SK-N-SH (cell line): ENCODE results near the gene FAM217A. TPM values are rescaled to one million over a fixed set of nuclear protein-coding genes. Genes with fewer than 3 reads are reported as not detected.

Experiments
- CTCF ChIP-seq: fragments of 200-600 bp; sonication (generic); IDR thresholded peaks from 2 replicates; pipeline ENCODE4 v1.6.1; 2017; ENCODE audit warnings: antibody characterized with exemption, mild to moderate bottlenecking, moderate library complexity
- EP300 ChIP-seq, 2 experiments: IDR thresholded peaks; 2 replicates each; pipeline versions ENCODE4 v1.4.0 to v1.6.1; 2012; ENCODE audit warnings: borderline replicate concordance in 1 of 2, low read depth in 1 of 2, low read length in 1 of 2
- EZH2phosphoT487 ChIP-seq: fragments of 200-600 bp; sonication (generic); IDR thresholded peaks from 2 replicates; pipeline ENCODE4 v1.6.1; 2017; ENCODE audit warnings: low read depth, mixed run types, mild to moderate bottlenecking, antibody characterized with exemption, moderate library complexity, borderline replicate concordance
- FOSL2 ChIP-seq: IDR thresholded peaks from 2 replicates; pipeline ENCODE4 v1.4.0; 2012; ENCODE audit warnings: low read depth, mild to moderate bottlenecking, moderate library complexity, borderline replicate concordance
- FOXJ3 ChIP-seq: sonication (generic); formaldehyde crosslinking; IDR thresholded peaks from 2 replicates; pipeline ENCODE4 v1.5.1; 2020; ENCODE audit warnings: mild to moderate bottlenecking, missing genetic modification reagents
- FOXM1 ChIP-seq: IDR thresholded peaks from 2 replicates; pipeline ENCODE4 v1.4.0; 2012; ENCODE audit warnings: low read depth, mild to moderate bottlenecking
- GATA2 ChIP-seq: sonication (generic); formaldehyde crosslinking; IDR thresholded peaks from 2 replicates; pipeline ENCODE4 v1.5.0; 2020; ENCODE audit warnings: mild to moderate bottlenecking, missing genetic modification reagents
- JUND ChIP-seq: IDR thresholded peaks from 2 replicates; pipeline ENCODE4 v1.4.0; 2012
- MEF2A ChIP-seq: IDR thresholded peaks from 2 replicates; pipeline ENCODE4 v1.4.0; 2012; ENCODE audit warnings: low read depth, borderline replicate concordance
- MXI1 ChIP-seq: IDR thresholded peaks from 2 replicates; pipeline ENCODE4 v1.6.1; 2012; ENCODE audit warnings: mild to moderate bottlenecking, low read depth, low read length, improper control_type of control experiment
- NFIC ChIP-seq: IDR thresholded peaks from 2 replicates; pipeline ENCODE4 v1.4.0; 2012; ENCODE audit warnings: borderline replicate concordance
- NRF1 ChIP-seq: IDR thresholded peaks from 2 replicates; pipeline ENCODE4 v1.6.1; 2012; ENCODE audit warnings: low read depth, mild to moderate bottlenecking, low read length
- POLR2AphosphoS5 ChIP-seq: IDR thresholded peaks from 2 replicates; pipeline ENCODE4 v1.6.1; 2012; ENCODE audit warnings: low read depth, low read length
- REST ChIP-seq: IDR thresholded peaks from 2 replicates; pipeline ENCODE4 v1.6.1; 2012; ENCODE audit warnings: mild to moderate bottlenecking, low read depth, low read length, moderate library complexity
- RFX5 ChIP-seq: IDR thresholded peaks from 2 replicates; pipeline ENCODE4 v1.6.1; 2012; ENCODE audit warnings: mild to moderate bottlenecking, improper control_type of control experiment, low read length
- RXRA ChIP-seq: IDR thresholded peaks from 2 replicates; pipeline ENCODE4 v1.4.0; 2012; ENCODE audit warnings: low read depth, mild to moderate bottlenecking, borderline replicate concordance
- TAF1 ChIP-seq: IDR thresholded peaks from 2 replicates; pipeline ENCODE4 v1.6.1; 2012; ENCODE audit warnings: low read depth, mild to moderate bottlenecking, low read length, moderate library complexity, borderline replicate concordance
- TCF12 ChIP-seq: IDR thresholded peaks from 2 replicates; pipeline ENCODE4 v1.4.0; 2012
- TEAD4 ChIP-seq: IDR thresholded peaks from 2 replicates; pipeline ENCODE4 v1.4.0; 2012; ENCODE audit warnings: mild to moderate bottlenecking, borderline replicate concordance; ENCODE audit not compliant: insufficient read depth
- YY1 ChIP-seq: IDR thresholded peaks from 2 replicates; pipeline ENCODE4 v1.4.0; 2012; ENCODE audit warnings: low read depth, mild to moderate bottlenecking
- polyA plus RNA-seq, 3 experiments: library from polyadenylated mRNA; depleted of rRNA; stranded (reverse); fragments of >200 nt; gene quantifications; 2 replicates each; pipeline ENCODE4 v1.2.3, GENCODE V29; 2012
- TF ChIP-seq, protein P1 (sequence below): IDR thresholded peaks from 2 replicates; pipeline ENCODE4; 2012

Gene FAM217A
- polyA plus RNA-seq, 1 of the 3 experiments (the other 2 are of a cell fraction), result not detected

DNA sequence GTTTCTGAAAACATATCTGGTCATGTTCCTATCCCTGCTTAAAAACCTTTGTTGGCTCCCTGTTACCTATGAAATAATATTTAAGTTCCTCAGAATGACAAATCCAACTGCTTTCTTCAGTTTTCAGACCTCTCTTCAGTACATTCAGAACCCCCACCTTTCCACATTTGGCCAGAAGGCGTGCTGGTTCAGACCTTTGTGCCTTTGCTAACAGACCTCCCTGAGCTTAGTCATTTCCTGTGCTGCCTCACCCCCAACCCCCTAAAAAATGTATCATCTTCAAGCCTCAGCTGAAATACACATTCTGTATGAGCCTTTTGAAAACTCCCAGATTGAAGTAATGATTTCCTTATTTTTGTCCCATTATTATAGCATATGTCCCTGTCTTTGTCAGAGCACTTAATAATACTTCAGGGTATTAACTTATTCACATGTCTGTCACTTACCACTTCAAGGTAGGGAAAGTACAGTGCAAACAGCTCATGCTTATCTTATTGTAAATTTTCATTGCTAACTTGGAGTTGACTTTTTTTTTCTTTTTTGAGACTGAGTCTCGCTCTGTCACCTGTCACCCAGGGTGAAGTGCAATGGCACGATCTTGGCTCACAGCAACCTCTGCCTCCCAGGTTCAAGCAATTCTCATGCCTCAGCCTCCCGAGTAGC is 19.7 kb downstream of the FAM217A start (continued):
- TF ChIP-seq CTCF (peak; percentile 41), RFX5 (no peak), FOXJ3 (no peak), MEF2A (no peak), FOXM1 (no peak), TCF12 (peak; percentile 79), YY1 (no peak), JUND (peak; percentile 90), GATA2 (CRISPR knock-in tag) (no peak), MXI1 (no peak), NFIC (0 out of 2 replicates have a peak, but pooled peaks have one; percentile 19), RXRA (peak; percentile 50; the same call in 1 of the 2 replicates), TAF1 (no peak), NRF1 (no peak), POLR2AphosphoS5 (peak; percentile 41; the same call in 1 of the 2 replicates), FOSL2 (peak; percentile 92), EP300 (IDR thresholded peaks at IDR 0.05; ENCODE audit: borderline replicate concordance in 1 of 2, low read depth in 1 of 2, low read length in 1 of 2) (peak in 1 of 2 experiments; percentile 71; a peak in 1 of 4 replicates), REST (peak; percentile 60; the same call in 1 of the 2 replicates), TEAD4 (no peak), EZH2phosphoT487 (no peak)
- TF ChIP-seq, protein P1, sequence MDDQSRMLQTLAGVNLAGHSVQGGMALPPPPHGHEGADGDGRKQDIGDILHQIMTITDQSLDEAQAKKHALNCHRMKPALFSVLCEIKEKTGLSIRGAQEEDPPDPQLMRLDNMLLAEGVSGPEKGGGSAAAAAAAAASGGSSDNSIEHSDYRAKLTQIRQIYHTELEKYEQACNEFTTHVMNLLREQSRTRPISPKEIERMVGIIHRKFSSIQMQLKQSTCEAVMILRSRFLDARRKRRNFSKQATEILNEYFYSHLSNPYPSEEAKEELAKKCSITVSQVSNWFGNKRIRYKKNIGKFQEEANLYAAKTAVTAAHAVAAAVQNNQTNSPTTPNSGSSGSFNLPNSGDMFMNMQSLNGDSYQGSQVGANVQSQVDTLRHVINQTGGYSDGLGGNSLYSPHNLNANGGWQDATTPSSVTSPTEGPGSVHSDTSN, result peak; percentile 56
- TF ChIP-seq, all 33 proteins: peak for 11
